SU-DHL-6 (cell line): ENCODE measurements around the gene PARP3.

Experiments
- EZH2phosphoT487 ChIP-seq: fragments of 200-600 bp; sonication (generic), shearing (Covaris generic); conservative IDR thresholded peaks from 2 replicates; pipeline ENCODE4 v1.6.1; 2018; ENCODE audit warnings: mild to moderate bottlenecking, antibody characterized with exemption, low read length, moderate library complexity, mixed read lengths
- TF ChIP-seq, protein P1 (sequence below): fragments of 200-600 bp; sonication (generic); IDR thresholded peaks from one replicate; pipeline ENCODE4 v1.5.1; 2017; ENCODE audit warnings: antibody characterized with exemption, mild to moderate bottlenecking, low read length, moderate library complexity; ENCODE audit not compliant: insufficient read depth, poor library complexity, severe bottlenecking

GRCh38 chr3:51896607-51897305, 45.4 kb upstream of the PARP3 start:
- TF ChIP-seq, protein P1, sequence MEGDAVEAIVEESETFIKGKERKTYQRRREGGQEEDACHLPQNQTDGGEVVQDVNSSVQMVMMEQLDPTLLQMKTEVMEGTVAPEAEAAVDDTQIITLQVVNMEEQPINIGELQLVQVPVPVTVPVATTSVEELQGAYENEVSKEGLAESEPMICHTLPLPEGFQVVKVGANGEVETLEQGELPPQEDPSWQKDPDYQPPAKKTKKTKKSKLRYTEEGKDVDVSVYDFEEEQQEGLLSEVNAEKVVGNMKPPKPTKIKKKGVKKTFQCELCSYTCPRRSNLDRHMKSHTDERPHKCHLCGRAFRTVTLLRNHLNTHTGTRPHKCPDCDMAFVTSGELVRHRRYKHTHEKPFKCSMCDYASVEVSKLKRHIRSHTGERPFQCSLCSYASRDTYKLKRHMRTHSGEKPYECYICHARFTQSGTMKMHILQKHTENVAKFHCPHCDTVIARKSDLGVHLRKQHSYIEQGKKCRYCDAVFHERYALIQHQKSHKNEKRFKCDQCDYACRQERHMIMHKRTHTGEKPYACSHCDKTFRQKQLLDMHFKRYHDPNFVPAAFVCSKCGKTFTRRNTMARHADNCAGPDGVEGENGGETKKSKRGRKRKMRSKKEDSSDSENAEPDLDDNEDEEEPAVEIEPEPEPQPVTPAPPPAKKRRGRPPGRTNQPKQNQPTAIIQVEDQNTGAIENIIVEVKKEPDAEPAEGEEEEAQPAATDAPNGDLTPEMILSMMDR, result no peak
- TF ChIP-seq EZH2phosphoT487, result no peak
